HAP-1 (cell line): ENCODE measurements around the gene TMEM53.
A peak's percentile ranks its signal among the peaks of the same experiment; 100 is the strongest.
"Not testable (repeated sequence)": the region's sequence is repeated elsewhere in the genome, so short reads cannot be mapped to it uniquely, and the experiment has no call there.

ENCODE experiments used
- DNase-seq, 2 experiments: peaks; one replicate each; pipeline ENCODE4 v3.0.0-alpha.2; 2016 to 2020; ENCODE audit warnings: low spot score in 2 of 2
- H3K27me3 ChIP-seq: fragments of 250-450 bp; sonication (Bioruptor Pico); 2 replicates; pipeline ENCODE4 v1.5.1; 2020; ENCODE audit warnings: low read depth, mild to moderate bottlenecking, moderate library complexity
- H3K36me3 ChIP-seq: fragments of 250-450 bp; sonication (Bioruptor Pico); replicated peaks from 2 replicates; pipeline ENCODE4 v1.5.1; 2020; ENCODE audit warnings: mild to moderate bottlenecking
- H3K4me1 ChIP-seq: fragments of 250-450 bp; sonication (Bioruptor Pico); 2 replicates; pipeline ENCODE4 v1.5.1; 2020; ENCODE audit warnings: mild to moderate bottlenecking
- H3K4me3 ChIP-seq: fragments of 250-450 bp; sonication (Bioruptor Pico); 2 replicates; pipeline ENCODE4 v1.5.1; 2020; ENCODE audit warnings: mild to moderate bottlenecking, moderate library complexity
- H3K9me3 ChIP-seq: fragments of 250-450 bp; sonication (Bioruptor Pico); 2 replicates; pipeline ENCODE4 v1.5.1; 2020; ENCODE audit warnings: mild to moderate bottlenecking, moderate library complexity
- in situ Hi-C: fragments of 300-500 bp; cut with MboI; formaldehyde crosslinking; loops from 3 replicates; pipeline ENCODE4 v1.14.3; 2020; ENCODE audit warnings: low sequenced_read_pairs, inconsistent platforms, mixed read lengths

The TMEM53 gene

DNA sequence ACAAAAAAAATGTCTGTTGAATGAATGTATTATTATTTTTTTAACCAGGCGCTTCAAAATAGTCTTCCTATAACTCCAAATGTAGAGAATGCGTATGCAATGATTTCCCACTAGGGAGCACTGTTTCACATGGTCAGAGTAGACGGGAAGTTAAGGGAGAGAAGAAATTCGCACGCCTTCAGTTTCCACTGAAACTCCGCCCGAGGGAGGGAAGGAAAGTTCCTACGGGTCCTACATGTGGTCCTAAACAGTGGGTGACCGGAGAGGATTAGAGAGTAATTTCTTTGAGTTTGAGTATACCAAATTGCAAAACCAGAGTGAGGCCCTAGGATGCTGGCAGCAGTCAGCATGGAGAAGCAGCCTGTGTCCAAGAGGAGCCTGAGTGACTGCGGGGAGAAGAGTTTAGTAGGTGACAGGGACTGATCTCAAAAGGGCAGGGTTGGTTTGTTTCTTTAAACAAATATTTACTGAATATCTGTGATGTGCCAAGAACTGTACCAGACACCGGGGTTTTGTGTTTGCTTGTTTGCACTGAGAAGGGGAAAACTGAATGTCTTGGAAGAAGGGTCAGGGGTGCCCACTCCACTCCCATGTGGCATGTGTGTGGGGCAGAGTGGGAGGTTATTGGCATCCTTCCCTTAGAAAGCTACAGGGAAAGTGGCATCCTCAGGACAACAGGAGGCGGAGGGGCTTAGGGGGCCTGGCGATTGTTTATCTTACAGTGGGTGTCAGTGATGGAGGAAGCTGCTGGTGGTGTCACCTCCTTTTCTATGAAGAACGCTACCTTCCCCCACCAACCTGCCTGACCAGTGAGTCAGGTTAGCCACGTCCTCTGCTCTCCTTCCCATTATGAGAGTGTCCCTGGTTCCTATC is 33.9 kb upstream of the TMEM53 start:
- Histone ChIP-seq H3K4me3 (no peak overlapping the region), H3K36me3 (no peaks in the 10 kb centered on the region), H3K4me1 (peaks cover 5% of the 10 kb centered on the region; the same call in 1 of the 2 replicates), H3K9me3 (no peaks in the 10 kb centered on the region; the same call in 1 of the 2 replicates), H3K27me3 (peaks cover 14% of the 10 kb centered on the region)
- DNase-seq = peak; percentile 72 to 79
- in situ Hi-C loops = loop anchor here (25.0 kb wide), 1 partner anchor 604 kb away; no protein-coding TSS in a partner anchor

GRCh38 chr1:44707112-44707881 is 33.0 kb upstream of the TMEM53 start:
- Histone ChIP-seq H3K27me3 (peaks cover 14% of the 10 kb centered on the region), H3K36me3 (no peaks in the 10 kb centered on the region), H3K9me3 (no peaks in the 10 kb centered on the region; the same call in 1 of the 2 replicates), H3K4me3 (no peak overlapping the region), H3K4me1 (peaks cover 5% of the 10 kb centered on the region; the same call in 1 of the 2 replicates)
- no peak for DNase-seq
- in situ Hi-C loops = loop anchor here (25.0 kb wide), 1 partner anchor 605 kb away; no protein-coding TSS in a partner anchor

DNA sequence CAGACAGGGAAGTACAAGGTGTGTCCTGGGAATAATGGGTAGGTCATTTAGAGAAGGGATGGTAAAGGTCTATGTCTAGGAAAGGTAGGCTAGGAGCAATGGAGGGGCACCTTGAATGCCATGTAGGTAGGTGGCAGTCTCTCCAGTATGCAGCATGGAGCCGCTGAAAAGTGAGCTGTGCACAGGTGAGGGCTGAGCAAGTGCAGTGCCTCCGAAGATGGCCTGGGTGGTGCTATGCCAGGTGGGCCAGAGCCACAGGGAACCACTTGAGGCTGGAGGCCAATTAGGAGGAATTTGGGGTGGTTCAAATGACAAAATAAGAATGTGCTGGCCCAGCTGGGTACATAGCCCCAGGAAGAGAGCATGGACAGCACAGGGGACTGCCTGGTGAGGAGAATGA is 31.7 kb upstream of the TMEM53 start:
- H3K27me3 ChIP-seq = peaks cover 4% of the 10 kb centered on the region; the same call in 1 of the 2 replicates
- DNase-seq = no peak
- peaks cover 5% of the 10 kb centered on the region; the same call in 1 of the 2 replicates for H3K4me1 ChIP-seq
- H3K36me3 ChIP-seq = no peaks in the 10 kb centered on the region
- in situ Hi-C loops = loop anchor here (25.0 kb wide), 1 partner anchor 606 kb away; no protein-coding TSS in a partner anchor
- H3K4me3 ChIP-seq = no peak overlapping the region
- H3K9me3 ChIP-seq = no peaks in the 10 kb centered on the region; the same call in 1 of the 2 replicates

DNA sequence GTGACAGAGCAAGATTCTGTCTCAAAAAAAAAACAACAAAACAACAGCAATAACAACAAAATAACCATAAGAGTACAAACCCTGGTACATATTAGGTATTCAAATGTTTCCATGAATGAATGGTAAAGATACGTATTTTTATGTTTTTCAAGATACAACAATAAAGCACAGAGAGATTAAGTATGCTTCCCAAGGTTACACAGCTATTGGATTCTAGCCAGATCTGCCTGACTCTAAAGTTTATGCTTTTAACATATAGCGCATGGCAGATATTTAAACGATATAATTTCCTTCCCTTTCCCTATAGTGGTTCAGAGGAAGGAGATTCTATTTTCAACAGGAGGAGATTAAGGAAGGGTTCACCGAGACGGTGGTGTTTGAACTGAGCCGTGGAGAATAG is 31.2 kb upstream of the TMEM53 start:
- peaks cover 5% of the 10 kb centered on the region; the same call in 1 of the 2 replicates for H3K4me1 ChIP-seq
- no peaks in the 10 kb centered on the region for H3K36me3 ChIP-seq
- no peak for DNase-seq
- no peaks in the 10 kb centered on the region for H3K27me3 ChIP-seq
- H3K4me3 ChIP-seq = no peak overlapping the region
- in situ Hi-C loops = loop anchor here (25.0 kb wide), 1 partner anchor 607 kb away; no protein-coding TSS in a partner anchor
- H3K9me3 ChIP-seq = no peaks in the 10 kb centered on the region; the same call in 1 of the 2 replicates

DNA sequence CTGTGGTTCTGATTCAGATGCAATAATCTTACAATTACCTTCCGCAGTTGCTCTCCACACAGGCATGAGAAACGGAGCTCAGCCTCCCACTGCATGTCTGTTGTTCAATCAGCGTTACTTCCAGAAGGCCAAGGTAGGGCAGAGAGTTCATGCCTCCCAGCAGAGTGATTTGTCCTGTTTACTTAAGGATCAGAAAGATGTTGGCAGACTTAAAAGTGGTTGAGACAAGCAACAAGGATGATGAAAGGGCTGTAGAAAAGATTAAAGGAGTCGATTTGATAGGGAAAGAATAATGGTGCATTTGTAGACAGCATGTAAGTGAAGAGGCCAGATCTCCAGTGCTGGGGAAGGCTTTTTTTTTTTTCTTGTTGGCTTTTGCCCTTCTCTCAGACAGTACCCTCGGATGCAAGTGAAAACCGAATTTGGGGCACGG is 26.9 kb upstream of the TMEM53 start:
- DNase-seq = no peak
- Histone ChIP-seq H3K4me3 (no peak overlapping the region), H3K4me1 (no peaks in the 10 kb centered on the region), H3K9me3 (no peaks in the 10 kb centered on the region), H3K27me3 (no peaks in the 10 kb centered on the region), H3K36me3 (no peaks in the 10 kb centered on the region)
- in situ Hi-C loops = loop anchor here (25.0 kb wide), 1 partner anchor 611 kb away; no protein-coding TSS in a partner anchor

DNA sequence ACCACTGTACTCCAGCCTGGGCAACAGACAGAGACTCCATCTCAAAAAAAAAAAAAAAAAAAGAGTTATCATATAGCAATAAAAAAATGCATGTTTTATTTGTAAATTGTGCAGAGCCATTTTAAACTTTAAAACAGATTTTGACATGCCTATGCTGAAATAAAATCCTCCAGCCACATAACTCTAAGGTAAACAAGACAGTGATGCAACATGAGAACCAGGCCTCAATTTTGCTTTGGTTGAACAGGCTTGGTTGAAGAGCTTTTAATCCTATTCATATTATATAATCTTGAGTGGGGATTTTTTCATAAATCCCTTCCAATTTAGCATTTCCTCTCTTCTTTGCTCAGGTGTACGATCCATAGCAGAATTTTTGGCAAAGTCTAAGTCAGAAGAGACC is 26.3 kb upstream of the TMEM53 start:
- no peaks in the 10 kb centered on the region for H3K9me3 ChIP-seq
- H3K36me3 ChIP-seq = no peaks in the 10 kb centered on the region
- H3K27me3 ChIP-seq = no peaks in the 10 kb centered on the region
- DNase-seq = no peak
- no peaks in the 10 kb centered on the region for H3K4me1 ChIP-seq
- no peak overlapping the region for H3K4me3 ChIP-seq
- in situ Hi-C loops = loop anchor here (25.0 kb wide), 1 partner anchor 612 kb away; no protein-coding TSS in a partner anchor

- H3K4me3 ChIP-seq, DNase-seq, H3K9me3 ChIP-seq, H3K36me3 ChIP-seq, H3K4me1 ChIP-seq, H3K27me3 ChIP-seq, in situ Hi-C loops: not testable (repeated sequence)
Measured at GRCh38 chr1:44699375-44699774, 25.1 kb upstream of the TMEM53 start.

- in situ Hi-C loops = no loop called here
Measured at GRCh38 chr1:44698138-44698537, 23.9 kb upstream of the TMEM53 start.

GRCh38 chr1:44696789-44697345 is 22.6 kb upstream of the TMEM53 start:
- no peak for DNase-seq
- Histone ChIP-seq H3K4me1 (no peaks in the 10 kb centered on the region), H3K4me3 (no peak overlapping the region), H3K9me3 (no peaks in the 10 kb centered on the region), H3K27me3 (no peaks in the 10 kb centered on the region), H3K36me3 (no peaks in the 10 kb centered on the region)
- in situ Hi-C loops = no loop called here

More at GRCh38 chr1:44698138-44698537, 23.9 kb upstream of the TMEM53 start:
- no peaks in the 10 kb centered on the region for H3K9me3 ChIP-seq
- H3K27me3 ChIP-seq = no peaks in the 10 kb centered on the region
- no peaks in the 10 kb centered on the region for H3K36me3 ChIP-seq
- no peaks in the 10 kb centered on the region for H3K4me1 ChIP-seq
- no peak overlapping the region for H3K4me3 ChIP-seq
- DNase-seq = no peak

GRCh38 chr1:44696101-44696500 is 21.8 kb upstream of the TMEM53 start:
- Histone ChIP-seq H3K4me3 (no peak overlapping the region), H3K4me1 (no peaks in the 10 kb centered on the region), H3K36me3 (no peaks in the 10 kb centered on the region), H3K27me3 (no peaks in the 10 kb centered on the region), H3K9me3 (no peaks in the 10 kb centered on the region)
- in situ Hi-C loops = no loop called here
- DNase-seq = no peak

GRCh38 chr1:44695671-44696070 is 21.4 kb upstream of the TMEM53 start:
- no peaks in the 10 kb centered on the region for H3K36me3 ChIP-seq
- H3K9me3 ChIP-seq = no peaks in the 10 kb centered on the region
- no peak for DNase-seq
- in situ Hi-C loops = no loop called here
- no peaks in the 10 kb centered on the region for H3K4me1 ChIP-seq
- H3K27me3 ChIP-seq = no peaks in the 10 kb centered on the region
- no peak overlapping the region for H3K4me3 ChIP-seq

DNA sequence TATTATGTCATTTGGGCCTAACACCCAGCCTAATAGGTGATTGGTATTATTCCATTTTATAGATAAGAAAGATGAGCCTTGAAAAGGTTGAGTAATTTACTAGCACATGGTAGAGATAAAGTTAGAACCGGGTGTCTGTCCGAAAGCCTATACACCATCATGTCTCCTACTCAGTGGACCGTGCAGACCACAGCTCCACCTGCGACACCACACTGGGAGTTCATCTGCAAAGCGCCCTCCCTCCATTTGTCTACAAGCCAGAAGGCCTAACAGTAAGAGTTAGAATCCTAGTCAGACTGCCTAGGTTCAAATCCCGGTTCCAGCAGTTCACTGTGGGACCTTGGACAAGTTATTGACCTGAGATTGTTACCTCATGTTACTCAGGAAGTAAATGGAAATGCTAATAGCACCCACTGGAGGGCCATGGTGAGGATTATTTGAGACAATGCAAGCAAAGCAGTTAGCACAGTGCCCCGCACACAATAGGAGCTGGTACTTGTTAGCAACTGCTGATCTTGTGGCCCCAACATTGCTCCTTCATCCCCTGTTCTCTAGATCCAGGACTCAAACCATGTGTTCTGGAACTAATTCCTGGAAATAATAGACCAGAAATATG is 20.7 kb upstream of the TMEM53 start:
- in situ Hi-C loops = no loop called here
- Histone ChIP-seq H3K9me3 (no peaks in the 10 kb centered on the region), H3K27me3 (no peaks in the 10 kb centered on the region), H3K4me1 (peaks cover 4% of the 10 kb centered on the region), H3K4me3 (no peak overlapping the region), H3K36me3 (no peaks in the 10 kb centered on the region)
- DNase-seq = no peak

DNA sequence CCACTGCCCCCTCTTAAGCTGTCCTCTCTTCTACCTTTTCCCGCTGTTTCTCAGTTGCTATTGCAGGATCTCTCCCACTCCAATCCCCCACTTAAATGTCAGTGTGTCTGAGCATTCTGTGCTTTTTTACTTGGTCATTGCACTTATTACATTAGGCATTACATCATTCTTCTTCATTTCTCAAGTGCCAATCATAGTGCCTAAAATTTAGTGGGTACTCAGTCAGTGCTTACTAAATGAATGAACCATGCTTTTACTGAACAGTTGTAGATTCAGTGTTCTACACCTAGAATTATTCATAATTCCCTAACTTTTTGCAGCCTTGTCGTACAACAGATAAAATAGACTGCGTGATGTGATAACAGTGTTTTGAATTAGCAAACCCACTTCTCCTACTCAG is 19.6 kb upstream of the TMEM53 start:
- no peaks in the 10 kb centered on the region for H3K9me3 ChIP-seq
- peaks cover 15% of the 10 kb centered on the region for H3K4me1 ChIP-seq
- no peaks in the 10 kb centered on the region for H3K36me3 ChIP-seq
- no peaks in the 10 kb centered on the region for H3K27me3 ChIP-seq
- no peak for DNase-seq
- H3K4me3 ChIP-seq = no peak overlapping the region
- in situ Hi-C loops = no loop called here
